Lung (tissue), 12 donors: Measurements from ENCODE around the gene CD300LB. TPM values are rescaled to one million over a fixed set of nuclear protein-coding genes. Genes with fewer than 3 reads are reported as not detected.

Experiments
- ATAC-seq: fragments of 200-7000 bp; cut with Tn5 transposase; one replicate; pipeline ENCODE4 v1.9.1; 2020; ENCODE audit warnings: moderate number of reproducible peaks; ENCODE audit not compliant: insufficient read depth, low FRiP score
- DNase-seq, 3 donors: peaks; one replicate each; pipeline ENCODE4 v3.0.0-alpha.2; 2013 to 2017
- H3K27ac ChIP-seq, 2 donors: one replicate each; pipeline ENCODE4 v1.5.1; 2013; ENCODE audit warnings: mild to moderate bottlenecking in 2 of 2, moderate library complexity in 2 of 2, control low read depth in 1 of 2, inconsistent platforms in 1 of 2, low read depth in 1 of 2, low read length in 1 of 2
- H3K27me3 ChIP-seq, 3 donors: one replicate each; pipeline ENCODE4 v1.5.1; 2013; ENCODE audit warnings: low read length in 2 of 3; ENCODE audit not compliant: control insufficient read depth in 3 of 3, insufficient read depth in 3 of 3
- H3K36me3 ChIP-seq, 4 donors: one replicate each; pipeline ENCODE4 v1.5.1; 2013; ENCODE audit warnings: low read length in 4 of 4, mild to moderate bottlenecking in 1 of 4, moderate library complexity in 1 of 4; ENCODE audit not compliant: control insufficient read depth in 4 of 4, insufficient read depth in 4 of 4
- H3K4me1 ChIP-seq, 5 donors: one replicate each; pipeline ENCODE4 v1.5.1; 2013; ENCODE audit warnings: low read length in 5 of 5, mild to moderate bottlenecking in 2 of 5, moderate library complexity in 1 of 5; ENCODE audit not compliant: control insufficient read depth in 5 of 5, insufficient read depth in 5 of 5
- H3K4me3 ChIP-seq: one replicate; pipeline ENCODE4 v1.5.1; 2013; ENCODE audit warnings: mild to moderate bottlenecking, control low read depth, moderate library complexity
- H3K9ac ChIP-seq, 2 donors: one replicate each; pipeline ENCODE4 v1.5.1; 2013; ENCODE audit warnings: low read length in 2 of 2, control low read depth in 1 of 2; ENCODE audit not compliant: insufficient read depth in 1 of 2
- H3K9me3 ChIP-seq, 4 donors: one replicate each; pipeline ENCODE4 v1.5.1; 2013; ENCODE audit warnings: low read length in 3 of 4, mild to moderate bottlenecking in 1 of 4, moderate library complexity in 1 of 4; ENCODE audit not compliant: control insufficient read depth in 4 of 4, insufficient read depth in 3 of 4
- WGBS, 2 donors: extraction: QIAGEN DNeasy Blood & Tissue Kit; methylation state at CpG; one replicate each; pipeline ENCODE4 v1.1.7; 2013; 5-methylcytosine and 5-hydroxymethylcytosine counted together
- polyA plus RNA-seq, 2 donors: library from polyadenylated mRNA; stranded (reverse); fragments of 200-250 nt; gene quantifications; one replicate each; pipeline ENCODE4 v1.2.1, GENCODE V29; 2013
- total RNA-seq, 2 donors: library from RNA; depleted of rRNA in 1 of 2; stranded (reverse); fragments of >200 nt in 1 of 2; gene quantifications; one replicate each; pipeline ENCODE4 v1.2.1, GENCODE V29; 2014 to 2021
- TF ChIP-seq, protein P1 (sequence below): IDR thresholded peaks from 2 replicates; pipeline ENCODE4 v1.5.1; 2012; ENCODE audit warnings: mild to moderate bottlenecking; ENCODE audit errors: control extremely low read depth, extremely low read depth
- donor health status: control.
- donor health status: control.
- donor health status: Bipolar disorder and iron deficiency.
- donor health status: healthy.
- donor health status: DM: yes; HTN: yes; CAD: no.

CD300LB gene
- total and polyA plus RNA-seq, 4 donors = 0.82 to 1.8 (median 1.3) TPM

DNA sequence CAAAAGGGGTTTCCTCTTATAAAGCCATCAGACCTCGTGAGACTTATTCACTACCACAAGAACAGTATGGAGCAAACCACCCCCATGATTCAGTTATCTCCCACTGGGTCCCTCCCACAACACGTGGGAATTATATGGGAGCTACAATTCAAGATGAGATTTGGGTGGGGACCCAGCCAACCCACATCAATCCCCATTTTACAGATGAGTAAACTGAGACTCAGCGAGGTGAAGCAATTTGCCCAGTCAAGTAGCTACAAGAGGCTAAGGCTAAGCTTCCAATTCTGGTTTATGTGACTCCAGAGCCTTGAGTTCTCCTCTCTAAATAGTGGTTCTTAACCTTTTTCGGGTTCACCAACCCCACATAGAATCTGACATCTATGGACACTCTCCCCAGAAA is 56.1 kb downstream of the CD300LB start:
- no peak for DNase-seq
- Histone ChIP-seq H3K9me3 (peaks cover 0 to 6% (median 2%) of the 10 kb centered on the region in 4 donors), H3K36me3 (no peaks in the 10 kb centered on the region), H3K27me3 (peaks cover 3 to 7% (median 3%) of the 10 kb centered on the region in 3 donors), H3K27ac (no peak overlapping the region), H3K4me3 (no peak overlapping the region), H3K4me1 (no peaks in the 10 kb centered on the region), H3K9ac (no peak overlapping the region)
- TF ChIP-seq, protein P1, sequence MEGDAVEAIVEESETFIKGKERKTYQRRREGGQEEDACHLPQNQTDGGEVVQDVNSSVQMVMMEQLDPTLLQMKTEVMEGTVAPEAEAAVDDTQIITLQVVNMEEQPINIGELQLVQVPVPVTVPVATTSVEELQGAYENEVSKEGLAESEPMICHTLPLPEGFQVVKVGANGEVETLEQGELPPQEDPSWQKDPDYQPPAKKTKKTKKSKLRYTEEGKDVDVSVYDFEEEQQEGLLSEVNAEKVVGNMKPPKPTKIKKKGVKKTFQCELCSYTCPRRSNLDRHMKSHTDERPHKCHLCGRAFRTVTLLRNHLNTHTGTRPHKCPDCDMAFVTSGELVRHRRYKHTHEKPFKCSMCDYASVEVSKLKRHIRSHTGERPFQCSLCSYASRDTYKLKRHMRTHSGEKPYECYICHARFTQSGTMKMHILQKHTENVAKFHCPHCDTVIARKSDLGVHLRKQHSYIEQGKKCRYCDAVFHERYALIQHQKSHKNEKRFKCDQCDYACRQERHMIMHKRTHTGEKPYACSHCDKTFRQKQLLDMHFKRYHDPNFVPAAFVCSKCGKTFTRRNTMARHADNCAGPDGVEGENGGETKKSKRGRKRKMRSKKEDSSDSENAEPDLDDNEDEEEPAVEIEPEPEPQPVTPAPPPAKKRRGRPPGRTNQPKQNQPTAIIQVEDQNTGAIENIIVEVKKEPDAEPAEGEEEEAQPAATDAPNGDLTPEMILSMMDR = no peak
- no peak for ATAC-seq
- 87 to 94% methylated on average over 4 of the region's 4 CpGs for WGBS, 2 donors

DNA sequence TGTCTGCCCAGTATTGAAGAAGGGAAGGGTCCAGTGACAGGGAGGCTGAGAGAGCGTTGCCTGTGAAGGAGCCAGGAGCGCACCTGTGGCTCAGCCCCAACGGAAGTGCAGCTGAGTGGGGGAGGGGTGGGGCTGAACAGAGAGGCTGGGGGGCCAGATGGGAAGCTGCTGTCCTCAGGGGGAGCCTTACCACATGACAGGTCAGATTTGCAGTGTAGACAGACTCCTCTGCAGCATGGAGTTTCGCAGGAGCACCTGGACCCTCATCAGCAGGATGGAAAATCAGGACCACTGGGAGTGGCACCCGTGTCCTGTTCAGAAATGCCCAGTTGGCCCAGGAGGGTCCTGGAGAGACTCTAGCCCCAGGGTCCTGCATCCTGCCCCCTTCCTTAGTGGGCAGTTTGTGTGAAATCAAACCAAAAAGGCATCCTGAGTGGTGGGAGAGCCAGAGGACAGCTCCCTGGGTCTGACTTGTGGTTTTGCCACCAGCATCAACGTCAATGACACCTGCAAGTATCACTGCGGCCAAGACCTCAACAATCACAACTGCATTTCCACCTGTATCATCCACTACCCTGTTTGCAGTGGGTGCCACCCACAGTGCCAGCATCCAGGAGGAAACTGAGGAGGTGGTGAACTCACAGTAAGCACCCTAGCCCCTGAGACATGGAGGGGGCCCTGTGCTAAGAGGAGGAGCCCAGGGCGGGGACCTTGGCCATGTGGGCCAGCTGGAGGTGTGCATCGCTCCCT is 57.1 kb downstream of the CD300LB start:
- peaks cover 3 to 7% (median 3%) of the 10 kb centered on the region in 3 donors for H3K27me3 ChIP-seq
- DNase-seq (no peak), ATAC-seq (no peak)
- TF ChIP-seq, protein P1 = no peak
- 76 to 77% methylated on average over 9 of the region's 9 CpGs for WGBS, 2 donors
- no peak overlapping the region for H3K9ac ChIP-seq
- H3K9me3 ChIP-seq = peaks cover 0 to 6% (median 2%) of the 10 kb centered on the region in 4 donors
- no peak overlapping the region for H3K27ac ChIP-seq
- H3K4me1 ChIP-seq = no peaks in the 10 kb centered on the region
- no peaks in the 10 kb centered on the region for H3K36me3 ChIP-seq
- H3K4me3 ChIP-seq = no peak overlapping the region

DNA sequence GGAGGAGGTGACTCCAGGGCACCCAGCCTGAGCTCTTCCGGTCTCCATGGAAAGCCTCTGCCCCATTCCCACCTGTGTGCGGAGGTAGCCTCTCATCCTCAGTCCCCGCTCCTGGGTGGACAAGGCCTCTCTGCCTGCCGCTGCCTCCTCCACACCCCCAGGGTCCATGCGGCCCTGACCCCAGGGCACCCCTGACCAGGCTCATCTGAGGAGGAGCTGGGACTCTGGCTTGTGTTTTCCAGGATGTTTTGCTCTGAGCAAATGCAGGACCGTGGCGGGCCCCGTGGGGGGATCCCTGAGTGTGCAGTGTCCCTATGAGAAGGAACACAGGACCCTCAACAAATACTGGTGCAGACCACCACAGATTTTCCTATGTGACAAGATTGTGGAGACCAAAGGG is 58.0 kb downstream of the CD300LB start:
- ATAC-seq = no peak

More for the DNA sequence above, 58.0 kb downstream of the CD300LB start:
- no peaks in the 10 kb centered on the region for H3K36me3 ChIP-seq
- TF ChIP-seq, protein P1 = no peak
- H3K27me3 ChIP-seq = peaks cover 0 to 7% (median 1%) of the 10 kb centered on the region in 3 donors
- no peak overlapping the region for H3K27ac ChIP-seq
- no peak overlapping the region for H3K4me3 ChIP-seq
- H3K9ac ChIP-seq = no peak overlapping the region
- H3K9me3 ChIP-seq = peaks cover 0 to 6% (median 2%) of the 10 kb centered on the region in 4 donors
- no peaks in the 10 kb centered on the region for H3K4me1 ChIP-seq
- WGBS, 2 donors = 87% methylated on average over 8 of the region's 8 CpGs
- DNase-seq = no peak
